GM19193 (cell line): ENCODE results near the gene ZMYM3.

ENCODE experiments used
- POLR2A ChIP-seq: IDR thresholded peaks from 4 replicates; pipeline ENCODE4 v1.6.1; 2011; ENCODE audit not compliant: insufficient read depth, insufficient read length; ENCODE audit errors: extremely low read depth

The ZMYM3 gene

DNA sequence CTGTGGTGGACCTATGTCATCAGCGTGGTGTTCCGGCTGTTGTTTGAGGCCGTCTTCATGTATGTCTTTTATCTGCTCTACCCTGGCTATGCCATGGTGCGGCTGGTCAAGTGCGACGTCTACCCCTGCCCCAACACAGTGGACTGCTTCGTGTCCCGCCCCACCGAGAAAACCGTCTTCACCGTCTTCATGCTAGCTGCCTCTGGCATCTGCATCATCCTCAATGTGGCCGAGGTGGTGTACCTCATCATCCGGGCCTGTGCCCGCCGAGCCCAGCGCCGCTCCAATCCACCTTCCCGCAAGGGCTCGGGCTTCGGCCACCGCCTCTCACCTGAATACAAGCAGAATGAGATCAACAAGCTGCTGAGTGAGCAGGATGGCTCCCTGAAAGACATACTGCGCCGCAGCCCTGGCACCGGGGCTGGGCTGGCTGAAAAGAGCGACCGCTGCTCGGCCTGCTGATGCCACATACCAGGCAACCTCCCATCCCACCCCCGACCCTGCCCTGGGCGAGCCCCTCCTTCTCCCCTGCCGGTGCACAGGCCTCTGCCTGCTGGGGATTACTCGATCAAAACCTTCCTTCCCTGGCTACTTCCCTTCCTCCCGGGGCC, 29.7 kb downstream of the ZMYM3 start:
- no peak for TF ChIP-seq POLR2A

DNA sequence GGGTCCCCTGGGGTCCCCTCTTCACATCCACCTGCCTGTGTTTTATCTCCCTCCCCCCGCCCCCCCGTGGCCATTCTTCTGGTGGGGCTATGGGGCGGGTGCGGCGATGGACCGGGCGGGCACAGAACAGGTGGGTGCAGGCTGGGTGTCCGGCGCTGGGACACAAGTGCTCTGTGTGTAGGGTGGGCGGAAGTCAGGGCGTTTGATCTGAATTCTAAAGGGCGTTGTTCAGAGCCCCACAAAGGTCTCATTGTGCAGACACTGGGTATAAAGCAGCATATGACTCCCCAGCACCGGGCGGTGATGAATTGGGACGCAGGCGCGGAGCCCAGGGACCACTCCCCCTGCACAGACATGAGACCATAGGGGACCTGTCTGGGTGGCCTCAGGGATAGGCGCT, 31.0 kb downstream of the ZMYM3 start, which contains the start of gene GJB1:
TSS of gene GJB1 (plus strand) at position 296 of the 400 bp plus-strand sequence. CDS start 484 bp downstream, outside the sequence.
- no peak for TF ChIP-seq POLR2A

DNA sequence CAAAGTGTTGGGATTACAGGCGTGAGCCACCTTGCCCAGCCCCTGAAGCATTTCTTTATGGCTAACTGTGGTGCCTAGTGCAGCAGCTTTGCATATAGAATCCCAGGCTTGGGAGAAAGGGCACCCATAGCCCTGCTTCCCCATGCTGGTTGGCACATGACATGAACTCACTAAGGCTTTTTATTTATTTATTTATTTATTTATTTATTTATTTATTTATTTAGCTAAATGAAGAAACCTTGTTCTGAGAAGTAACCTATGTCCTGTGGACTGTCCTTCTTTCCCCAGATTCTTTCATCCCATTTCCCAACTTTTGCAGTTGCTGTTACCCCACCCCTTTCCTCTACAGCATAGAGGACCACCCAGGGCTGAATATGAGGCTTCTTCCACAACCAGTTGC, 32.8 kb downstream of the ZMYM3 start:
- no peak for TF ChIP-seq POLR2A

DNA sequence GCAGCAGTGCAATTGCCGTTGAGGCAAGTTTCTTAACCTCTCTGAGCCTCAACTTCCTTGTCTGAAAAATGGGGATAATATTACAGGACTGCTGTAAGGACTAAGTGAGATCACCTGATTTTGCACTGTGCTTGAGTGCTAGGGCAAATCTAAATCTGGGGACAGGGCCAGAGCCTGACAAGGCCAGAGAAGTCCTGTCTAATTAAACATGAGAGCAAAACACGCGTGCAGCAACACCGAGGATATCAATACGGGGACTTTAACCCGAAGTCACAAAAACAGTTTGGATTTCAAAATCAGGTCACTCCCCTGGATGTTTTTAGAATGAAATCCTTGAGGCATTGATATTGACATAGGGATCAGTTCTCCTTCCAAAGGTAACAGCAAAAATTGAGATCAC, 36.6 kb downstream of the ZMYM3 start:
- no peak for TF ChIP-seq POLR2A

GRCh38 chrX:71216485-71216884, 37.5 kb downstream of the ZMYM3 start:
- no peak for TF ChIP-seq POLR2A

GRCh38 chrX:71215338-71215912, 38.5 kb downstream of the ZMYM3 start:
- TF ChIP-seq POLR2A = no peak

DNA sequence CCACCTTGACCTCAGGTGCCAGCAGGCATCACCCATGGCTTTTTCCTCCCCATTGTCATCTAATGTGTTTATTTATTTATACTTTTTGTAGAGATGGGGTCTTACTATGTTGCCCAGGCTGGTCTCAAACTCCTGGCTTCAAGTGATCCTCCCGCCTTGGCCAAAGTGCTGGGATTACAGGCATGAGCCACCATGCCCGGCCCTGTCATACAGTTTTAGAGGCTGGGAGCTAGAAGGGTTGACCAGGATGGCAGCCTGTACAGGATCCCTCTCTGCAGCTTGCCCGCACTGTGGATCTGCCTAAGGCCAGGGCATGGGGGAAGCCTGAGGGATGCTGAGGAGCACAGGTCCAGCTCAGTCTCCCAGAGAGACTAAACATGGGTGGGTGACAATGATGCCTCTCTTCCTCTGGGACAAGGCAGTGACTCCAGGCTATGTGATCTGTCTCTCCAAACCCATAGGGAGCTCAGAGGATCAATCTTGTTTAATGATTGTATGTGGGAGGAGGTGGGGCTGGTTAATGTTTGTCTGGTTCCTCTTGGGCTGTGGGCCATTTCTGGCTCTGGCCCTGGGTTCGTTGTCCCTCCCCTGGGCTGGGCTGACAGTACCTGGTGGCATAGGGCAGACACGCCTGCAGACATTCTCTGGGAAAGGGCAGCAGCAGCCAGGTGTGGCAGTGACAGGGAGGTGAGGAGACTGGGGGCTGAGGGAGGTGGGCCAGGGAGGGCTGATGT, 39.2 kb downstream of the ZMYM3 start:
- no peak for TF ChIP-seq POLR2A

DNA sequence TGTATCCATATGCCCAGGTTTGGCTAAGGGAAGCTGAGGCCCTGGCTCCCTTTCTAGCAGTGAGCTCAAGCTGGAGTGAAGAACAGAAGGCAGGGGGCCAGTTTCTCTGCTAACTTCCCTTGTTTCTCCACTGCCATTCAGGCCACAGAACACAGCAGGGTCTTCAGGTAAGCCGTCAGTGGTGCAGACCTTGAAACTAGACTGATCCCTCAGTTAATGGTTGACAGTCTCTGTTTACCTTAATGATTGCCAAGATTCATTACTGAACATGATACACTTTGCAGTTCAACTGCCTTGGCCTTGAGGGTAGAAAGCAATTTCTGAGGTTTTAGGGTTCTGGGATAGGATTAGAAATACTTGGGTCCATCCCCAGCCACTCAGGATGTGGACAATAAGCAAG, 39.8 kb downstream of the ZMYM3 start:
- TF ChIP-seq POLR2A = no peak

DNA sequence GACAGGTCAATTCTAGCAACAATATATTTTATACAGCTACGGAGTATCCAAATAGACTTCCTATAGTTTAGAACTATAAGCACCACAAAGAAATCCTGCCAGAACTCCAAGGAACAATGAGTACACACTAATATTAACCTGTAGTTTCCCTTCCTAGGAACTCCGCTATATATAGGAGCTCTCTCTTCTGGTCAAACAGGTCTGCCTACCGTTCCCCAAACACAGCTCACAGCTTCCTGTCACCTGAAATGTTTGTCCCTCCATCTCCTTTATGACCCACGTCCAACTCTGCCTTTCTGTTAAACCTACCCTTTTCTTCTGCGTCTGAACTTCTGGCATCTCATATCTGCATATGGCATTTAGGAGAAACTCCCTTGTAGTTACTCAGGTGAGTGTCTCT, 41.4 kb downstream of the ZMYM3 start:
- TF ChIP-seq POLR2A = no peak

DNA sequence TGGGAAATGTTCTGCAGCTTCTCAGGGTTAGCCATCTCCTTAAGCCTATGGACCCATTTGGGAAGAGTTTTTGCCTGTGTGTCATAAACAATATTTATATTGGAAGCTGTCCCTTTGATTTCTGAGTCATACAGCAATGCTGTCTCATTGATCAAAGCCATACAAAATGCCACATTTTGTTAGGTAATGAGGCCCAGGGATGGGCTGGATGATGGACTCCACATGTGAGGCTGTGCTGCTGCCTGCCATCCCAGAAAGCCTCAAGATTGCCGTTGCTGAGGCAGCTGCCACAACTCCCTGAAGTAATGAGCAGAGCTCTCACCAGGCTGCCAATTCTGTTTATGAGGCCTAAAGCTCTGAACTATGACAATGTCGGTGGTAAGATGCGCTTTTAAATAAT, 43.1 kb downstream of the ZMYM3 start:
- no peak for TF ChIP-seq POLR2A

DNA sequence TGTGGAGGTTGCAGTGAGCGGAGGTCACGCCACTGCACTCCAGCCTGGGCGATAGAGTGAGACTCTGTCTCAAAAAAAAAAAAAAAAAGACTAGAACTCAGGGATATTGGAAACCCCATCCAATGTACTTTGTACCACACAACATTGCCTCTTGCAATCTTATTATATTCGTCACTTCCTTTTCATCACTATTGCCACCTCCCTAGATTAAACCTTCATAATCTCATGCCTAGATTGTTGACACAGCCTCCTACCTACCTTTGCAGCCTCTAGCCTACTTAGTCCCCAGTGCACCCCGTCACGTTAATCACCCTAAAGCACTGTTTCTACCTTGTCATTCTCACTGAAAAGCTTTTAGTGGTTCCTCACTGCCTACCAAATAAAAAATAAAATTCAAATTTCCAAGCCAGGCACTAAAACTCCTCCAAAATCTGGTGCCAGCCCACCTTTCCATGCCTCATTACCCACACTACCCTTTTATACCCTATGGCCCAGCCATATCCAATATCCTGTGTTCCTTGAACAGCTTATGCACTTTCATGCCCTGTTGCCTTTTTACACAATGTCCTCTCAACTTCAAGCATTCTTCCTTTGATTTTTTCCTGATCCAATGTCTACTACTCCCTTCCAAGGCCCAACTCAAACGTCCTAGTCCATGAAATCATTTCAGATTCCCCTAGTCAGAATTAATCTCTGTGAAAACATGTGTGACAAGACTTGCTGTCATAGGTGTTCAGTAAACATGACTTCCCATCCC, 54.5 kb downstream of the ZMYM3 start:
- no peak for TF ChIP-seq POLR2A

GRCh38 chrX:71198066-71198465, 55.9 kb downstream of the ZMYM3 start:
- no peak for TF ChIP-seq POLR2A

GRCh38 chrX:71195964-71196649, 57.8 kb downstream of the ZMYM3 start:
- no peak for TF ChIP-seq POLR2A

DNA sequence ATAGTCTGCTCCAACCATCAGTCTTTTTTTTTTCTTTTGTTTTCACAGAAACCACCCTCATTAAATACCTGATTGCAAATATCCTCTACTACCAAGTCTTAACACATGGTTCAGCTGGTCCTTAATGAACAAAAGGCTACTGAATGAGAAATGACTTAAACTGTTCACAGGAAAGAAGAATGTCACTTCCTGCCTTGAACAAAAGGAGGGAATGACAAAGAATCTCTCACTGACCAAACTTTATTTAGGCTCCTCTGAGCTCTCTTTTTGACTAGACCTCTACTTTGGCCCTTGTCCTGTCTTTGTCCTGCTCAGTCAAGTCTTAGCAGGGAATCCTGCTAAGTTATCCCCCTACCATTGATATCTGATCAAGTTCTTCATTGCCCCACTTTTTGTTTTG, 62.7 kb downstream of the ZMYM3 start:
- no peak for TF ChIP-seq POLR2A
